HepG2 (cell line): ENCODE results near the gene APPBP2. TPM values are rescaled to one million over a fixed set of nuclear protein-coding genes. Genes with fewer than 3 reads are reported as not detected.

Experiments
- HDAC6 ChIP-seq: fragments of 200-600 bp; sonication (generic); IDR thresholded peaks from 2 replicates; pipeline ENCODE4 v1.7.0; 2017; ENCODE audit warnings: mild to moderate bottlenecking, antibody characterized with exemption, low read length, low read depth
- HES4 ChIP-seq: sonication (generic); formaldehyde crosslinking; IDR thresholded peaks from 2 replicates; pipeline ENCODE4 v1.9.0; 2021; ENCODE audit warnings: mild to moderate bottlenecking, missing genetic modification reagents, borderline replicate concordance
- MED1 ChIP-seq: sonication (generic); formaldehyde crosslinking; IDR thresholded peaks from 2 replicates; pipeline ENCODE4 v1.4.0; 2020; ENCODE audit warnings: missing genetic modification reagents
- NFKB2 ChIP-seq: sonication (generic); formaldehyde crosslinking; IDR thresholded peaks from 2 replicates; pipeline ENCODE4 v1.4.0; 2020; ENCODE audit warnings: missing genetic modification reagents, borderline replicate concordance
- SKI ChIP-seq: fragments of 450-650 bp; IDR thresholded peaks from one replicate; pipeline ENCODE4 v1.6.1; 2018; ENCODE audit warnings: mild to moderate bottlenecking; ENCODE audit not compliant: partially characterized antibody
- SMARCE1 ChIP-seq: fragments of 450-650 bp; IDR thresholded peaks from 2 replicates; pipeline ENCODE4 v1.6.1; 2017; ENCODE audit warnings: borderline replicate concordance
- TEAD2 ChIP-seq: sonication (generic); formaldehyde crosslinking; IDR thresholded peaks from 2 replicates; pipeline ENCODE4 v1.9.0; 2021; ENCODE audit warnings: missing genetic modification reagents
- TRIM24 ChIP-seq: sonication (generic); formaldehyde crosslinking; IDR thresholded peaks from 2 replicates; pipeline ENCODE4 v1.8.0; 2022; ENCODE audit warnings: mild to moderate bottlenecking, missing genetic modification reagents
- ZFP1 ChIP-seq: IDR thresholded peaks from 2 replicates; pipeline ENCODE4 v1.6.1; 2016
- ZFP36L1 ChIP-seq: sonication (generic); formaldehyde crosslinking; IDR thresholded peaks from 2 replicates; pipeline ENCODE4 v1.8.0; 2022; ENCODE audit warnings: mild to moderate bottlenecking, missing genetic modification reagents, moderate library complexity
- ZFP36L2 ChIP-seq: sonication (generic); formaldehyde crosslinking; IDR thresholded peaks from 2 replicates; pipeline ENCODE4 v1.4.0; 2020; ENCODE audit warnings: missing genetic modification reagents
- ZFX ChIP-seq: sonication (generic); formaldehyde crosslinking; IDR thresholded peaks from 2 replicates; pipeline ENCODE4 v1.4.0; 2020; ENCODE audit warnings: mild to moderate bottlenecking, low read depth, missing genetic modification reagents, moderate library complexity
- ZFYVE20 ChIP-seq: sonication (generic); formaldehyde crosslinking; IDR thresholded peaks from 2 replicates; pipeline ENCODE4 v1.8.0; 2023; ENCODE audit warnings: low read depth, mild to moderate bottlenecking, moderate library complexity, missing genetic modification reagents, borderline replicate concordance
- ZIK1 ChIP-seq: sonication (generic); formaldehyde crosslinking; IDR thresholded peaks from 2 replicates; pipeline ENCODE4 v1.5.0; 2020; ENCODE audit warnings: mild to moderate bottlenecking, low read depth, missing genetic modification reagents, borderline replicate concordance
- ZNF274 ChIP-seq: sonication (generic); formaldehyde crosslinking; IDR thresholded peaks from 2 replicates; pipeline ENCODE4 v1.5.1; 2020; ENCODE audit warnings: mild to moderate bottlenecking, missing genetic modification reagents
- ZNF607 ChIP-seq: sonication (generic); formaldehyde crosslinking; IDR thresholded peaks from 2 replicates; pipeline ENCODE4 v1.5.1; 2020; ENCODE audit warnings: missing genetic modification reagents, mild to moderate bottlenecking, borderline replicate concordance
- ZNF619 ChIP-seq: sonication (generic); formaldehyde crosslinking; IDR thresholded peaks from 2 replicates; pipeline ENCODE4 v1.4.0; 2020; ENCODE audit warnings: mild to moderate bottlenecking, missing genetic modification reagents
- ZNF652 ChIP-seq: IDR thresholded peaks from 2 replicates; pipeline ENCODE4 v1.6.1; 2016; ENCODE audit warnings: low read depth, borderline replicate concordance
- ZNF747 ChIP-seq: sonication (generic); formaldehyde crosslinking; IDR thresholded peaks from 2 replicates; pipeline ENCODE4 v1.8.1; 2023; ENCODE audit warnings: missing genetic modification reagents, mild to moderate bottlenecking, borderline replicate concordance
- polyA plus RNA-seq, 8 experiments: library from polyadenylated mRNA; depleted of rRNA in 3 of 8; stranded (reverse) in 7 of 8; unstranded in 1 of 8; fragments of >200 nt; fragmentation: Illumina TruSeq in 4 of 8; extraction: Trizol in 4 of 8; gene quantifications; 2 replicates each; pipeline versions ENCODE4 v1.2.1 to v1.2.3, GENCODE V29; 2011 to 2016; ENCODE audit warnings: low read depth in 4 of 8, missing spikeins in 1 of 8, mixed read lengths in 1 of 8; ENCODE audit not compliant: insufficient read depth in 1 of 8
- total RNA-seq, 5 experiments: library from RNA; depleted of rRNA; stranded (reverse); fragments of >200 nt; fragmentation: Illumina TruSeq; extraction: Trizol; gene quantifications; 2 replicates each; pipeline ENCODE4 v1.2.3, GENCODE V29; 2016; ENCODE audit warnings: low read depth in 1 of 5
- TF ChIP-seq, protein P1 (sequence below): IDR thresholded peaks from 2 replicates; pipeline ENCODE4 v1.6.1; 2016; ENCODE audit warnings: low read depth, control low read depth
- TF ChIP-seq, protein P2 (sequence below): IDR thresholded peaks from 2 replicates; pipeline ENCODE4 v1.6.1; 2016; ENCODE audit warnings: low read depth, borderline replicate concordance

The APPBP2 gene
- total and polyA plus RNA-seq, 2 of the 13 experiments (the other 11 are each of a cell fraction or from before 2014, with no cell fraction given): 17.5 to 45.8 TPM

GRCh38 chr17:60525685-60526514 is at the start of gene APPBP2 (continued):
- TF ChIP-seq HES4 (CRISPR knock-in tag) (peak; percentile 81), ZNF619 (CRISPR knock-in tag) (peak; percentile 28; the same call in 1 of the 2 replicates), ZFP1 (peak; percentile 44), ZNF747 (CRISPR knock-in tag) (peak; percentile 90; the same call in 1 of the 2 replicates), TEAD2 (CRISPR knock-in tag) (no peak), ZFP36L1 (0 out of 2 replicates have a peak, but pooled peaks have one; percentile 69), ZFX (CRISPR knock-in tag) (peak; percentile 99), TRIM24 (CRISPR knock-in tag) (no peak), NFKB2 (CRISPR knock-in tag) (peak; percentile 94; the same call in 1 of the 2 replicates), ZFP36L2 (CRISPR knock-in tag) (no peak), ZIK1 (peak; percentile 98; the same call in 1 of the 2 replicates), ZNF607 (CRISPR knock-in tag) (peak; percentile 99), MED1 (CRISPR knock-in tag) (peak; percentile 78), HDAC6 (no peak), SMARCE1 (no peak), ZNF652 (peak; percentile 13; the same call in 1 of the 2 replicates), ZFYVE20 (CRISPR knock-in tag) (peak; percentile 68; the same call in 1 of the 2 replicates), SKI (peak; percentile 1), ZNF274 (CRISPR knock-in tag) (peak; percentile 85)
- TF ChIP-seq, protein P1, sequence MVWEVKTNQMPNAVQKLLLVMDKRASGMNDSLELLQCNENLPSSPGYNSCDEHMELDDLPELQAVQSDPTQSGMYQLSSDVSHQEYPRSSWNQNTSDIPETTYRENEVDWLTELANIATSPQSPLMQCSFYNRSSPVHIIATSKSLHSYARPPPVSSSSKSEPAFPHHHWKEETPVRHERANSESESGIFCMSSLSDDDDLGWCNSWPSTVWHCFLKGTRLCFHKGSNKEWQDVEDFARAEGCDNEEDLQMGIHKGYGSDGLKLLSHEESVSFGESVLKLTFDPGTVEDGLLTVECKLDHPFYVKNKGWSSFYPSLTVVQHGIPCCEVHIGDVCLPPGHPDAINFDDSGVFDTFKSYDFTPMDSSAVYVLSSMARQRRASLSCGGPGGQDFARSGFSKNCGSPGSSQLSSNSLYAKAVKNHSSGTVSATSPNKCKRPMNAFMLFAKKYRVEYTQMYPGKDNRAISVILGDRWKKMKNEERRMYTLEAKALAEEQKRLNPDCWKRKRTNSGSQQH (CRISPR knock-in tag): 0 out of 2 replicates have a peak, but pooled peaks have one; percentile 16
- TF ChIP-seq, protein P2, sequence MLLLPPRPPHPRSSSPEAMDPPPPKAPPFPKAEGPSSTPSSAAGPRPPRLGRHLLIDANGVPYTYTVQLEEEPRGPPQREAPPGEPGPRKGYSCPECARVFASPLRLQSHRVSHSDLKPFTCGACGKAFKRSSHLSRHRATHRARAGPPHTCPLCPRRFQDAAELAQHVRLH (CRISPR knock-in tag): peak; percentile 35; the same call in 1 of the 2 replicates
